Effector memory CD8-positive, alpha-beta T cell (primary cell): ENCODE data around the gene INPP5A.

Experiments
- ATAC-seq: fragments of 150-1000 bp; cut with Tn5 transposase; replicated peaks from 2 replicates; pipeline ENCODE4 v1.10.0; 2021; ENCODE audit warnings: mild to moderate bottlenecking, moderate library complexity
- DNase-seq, 3 experiments: peaks; one replicate each; pipeline ENCODE4 v3.0.0; 2021
- H3K27ac Mint-ChIP-seq, 2 donors: one replicate each; pipeline ENCODE4 v1.8.0; 2022; ENCODE audit warnings: mild to moderate bottlenecking in 2 of 2, mixed read lengths in 2 of 2, moderate library complexity in 2 of 2
- H3K27me3 Mint-ChIP-seq, 2 donors: one replicate each; pipeline ENCODE4 v1.8.0; 2022; ENCODE audit warnings: mixed read lengths in 2 of 2
- H3K36me3 Mint-ChIP-seq: one replicate; pipeline ENCODE4 v1.8.0; 2022; ENCODE audit warnings: mild to moderate bottlenecking, moderate library complexity, mixed read lengths; ENCODE audit not compliant: insufficient read depth
- H3K4me1 Mint-ChIP-seq, 2 donors: one replicate each; pipeline ENCODE4 v1.8.0; 2022; ENCODE audit warnings: low read depth in 2 of 2, mixed read lengths in 2 of 2
- H3K4me3 Mint-ChIP-seq, 2 donors: one replicate each; pipeline ENCODE4 v1.8.0; 2022; ENCODE audit warnings: mild to moderate bottlenecking in 2 of 2, mixed read lengths in 2 of 2, moderate library complexity in 2 of 2
- H3K9me3 Mint-ChIP-seq, 2 donors: one replicate each; pipeline ENCODE4 v1.8.0; 2022; ENCODE audit warnings: mixed read lengths in 2 of 2

INPP5A gene

DNA sequence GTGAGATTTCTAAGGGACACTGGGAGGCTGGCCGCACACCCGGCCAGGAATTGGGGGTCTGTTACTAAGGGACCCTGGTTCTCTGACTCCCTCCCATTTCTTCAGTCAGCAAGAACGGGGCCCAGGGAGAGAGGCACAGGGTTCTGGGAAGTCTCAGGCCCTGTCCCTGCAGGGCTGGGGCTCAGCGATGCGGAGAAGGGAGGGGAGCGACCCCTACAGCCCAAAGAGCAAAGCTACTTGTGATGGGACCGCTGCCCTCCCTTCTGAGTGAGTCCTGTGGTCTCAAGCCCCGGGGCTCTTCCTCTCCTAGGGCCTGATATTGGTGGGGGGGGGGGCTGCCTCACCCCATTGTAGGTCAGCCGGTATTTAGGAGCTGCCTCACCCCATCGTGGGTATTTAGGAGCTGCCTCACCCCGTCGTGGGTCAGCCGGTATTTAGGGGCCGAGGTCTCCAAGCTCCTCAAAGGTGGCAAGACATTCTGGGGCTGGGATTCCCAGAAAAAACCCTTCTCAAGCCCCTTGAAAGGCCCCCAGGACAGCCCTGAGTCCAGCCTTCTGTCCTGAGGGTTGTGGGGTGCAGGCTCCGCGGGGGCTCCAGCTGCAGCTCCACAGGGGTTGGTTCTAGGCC lies 265.2 kb downstream of the INPP5A start:
- Mint-ChIP-seq H3K4me3 (no peak overlapping the region), H3K27ac (no peak overlapping the region), H3K36me3 (no peaks in the 10 kb centered on the region), H3K4me1 (no peaks in the 10 kb centered on the region), H3K27me3 (peaks cover 0 to 8% of the 10 kb centered on the region in 2 donors), H3K9me3 (no peaks in the 10 kb centered on the region)
- DNase-seq: no peak
- no peak for ATAC-seq

- peaks cover 0 to 8% of the 10 kb centered on the region in 2 donors for H3K27me3 Mint-ChIP-seq
- no peak overlapping the region for H3K4me3 Mint-ChIP-seq
- no peak for ATAC-seq
- H3K27ac Mint-ChIP-seq: no peak overlapping the region
- H3K36me3 Mint-ChIP-seq: no peaks in the 10 kb centered on the region
- no peak for DNase-seq
- H3K9me3 Mint-ChIP-seq: no peaks in the 10 kb centered on the region
- H3K4me1 Mint-ChIP-seq: no peaks in the 10 kb centered on the region
Measured at GRCh38 chr10:132803416-132804210, 266.0 kb downstream of the INPP5A start.

DNA sequence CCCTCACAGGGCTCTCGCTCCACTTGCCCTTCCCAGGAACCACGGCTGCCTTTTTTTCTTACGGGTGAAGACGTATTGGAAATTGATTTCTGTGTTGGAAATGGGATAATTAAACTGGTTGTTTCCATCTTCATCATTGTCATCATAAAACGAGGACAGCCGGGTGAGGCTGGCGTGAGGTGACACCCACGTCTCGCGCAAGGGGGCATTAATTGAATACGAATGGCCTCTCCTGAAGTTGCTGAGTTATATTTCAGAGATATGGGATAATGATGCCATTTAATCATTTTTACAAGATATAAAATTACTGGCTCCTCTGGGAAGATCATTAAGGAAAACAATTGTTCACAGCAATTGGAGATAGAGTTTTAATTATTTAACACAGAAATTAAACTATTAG lies 266.7 kb downstream of the INPP5A start:
- H3K27ac Mint-ChIP-seq: no peak overlapping the region
- H3K4me1 Mint-ChIP-seq: no peaks in the 10 kb centered on the region
- DNase-seq (no peak), ATAC-seq (no peak)
- peaks cover 0 to 8% of the 10 kb centered on the region in 2 donors for H3K27me3 Mint-ChIP-seq
- H3K9me3 Mint-ChIP-seq: no peaks in the 10 kb centered on the region
- no peaks in the 10 kb centered on the region for H3K36me3 Mint-ChIP-seq
- H3K4me3 Mint-ChIP-seq: no peak overlapping the region

DNA sequence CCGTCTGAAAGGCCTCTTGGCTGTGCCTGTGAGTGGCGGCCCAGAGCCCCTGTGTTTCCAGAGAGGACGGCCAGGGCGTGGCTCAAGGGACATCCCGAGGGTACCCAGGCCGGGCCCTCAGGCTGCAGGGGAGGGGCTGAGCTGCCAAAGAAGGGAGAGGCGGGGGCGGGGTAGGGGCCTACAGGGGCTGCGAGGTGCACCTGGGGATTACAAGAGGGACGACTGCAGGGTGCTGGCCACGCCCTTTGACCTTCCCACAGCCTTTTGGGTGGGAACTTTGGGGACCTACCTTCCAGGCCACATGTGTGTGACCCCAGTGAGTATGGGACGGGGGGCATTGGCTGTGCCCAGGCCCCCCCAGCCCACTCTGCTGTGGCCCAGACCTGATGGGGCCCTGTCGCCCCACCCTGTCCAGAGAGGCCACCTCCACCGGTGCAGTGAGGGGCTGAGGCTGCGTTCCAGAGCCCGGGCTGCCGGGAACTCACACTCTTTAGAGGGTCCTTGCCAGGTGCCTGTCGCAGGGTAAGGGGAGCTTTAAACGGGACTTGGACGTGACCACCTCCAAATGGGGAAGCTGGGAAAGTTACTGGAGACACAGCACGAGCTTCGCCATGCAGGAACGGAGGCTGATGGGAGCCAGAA lies 267.3 kb downstream of the INPP5A start:
- no peak overlapping the region for H3K4me3 Mint-ChIP-seq
- H3K27ac Mint-ChIP-seq: no peak overlapping the region
- H3K4me1 Mint-ChIP-seq: no peaks in the 10 kb centered on the region
- H3K9me3 Mint-ChIP-seq: no peaks in the 10 kb centered on the region
- H3K36me3 Mint-ChIP-seq: no peaks in the 10 kb centered on the region
- DNase-seq (no peak), ATAC-seq (no peak)
- peaks cover 0 to 15% of the 10 kb centered on the region in 2 donors for H3K27me3 Mint-ChIP-seq

DNA sequence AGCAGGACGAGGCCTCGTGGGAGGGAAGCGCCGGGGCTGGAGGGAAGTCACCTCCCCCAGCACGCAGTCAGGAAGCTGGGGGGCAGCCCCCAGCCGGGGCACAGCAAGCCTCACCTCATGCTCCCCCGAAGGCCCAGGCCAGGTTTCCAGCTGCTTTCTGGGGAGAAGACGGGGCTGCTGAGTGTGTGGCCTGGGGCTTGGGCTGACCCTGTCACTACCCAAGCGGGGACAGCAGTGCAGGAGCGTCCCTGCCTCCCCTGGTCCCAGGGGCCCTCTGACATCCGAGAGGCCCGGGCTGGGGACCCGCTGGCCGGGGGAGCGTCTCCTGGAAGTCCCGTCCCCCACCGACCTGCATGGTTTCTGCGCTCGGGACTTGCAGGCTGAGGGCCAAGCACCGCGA lies 268.0 kb downstream of the INPP5A start:
- H3K4me1 Mint-ChIP-seq: no peaks in the 10 kb centered on the region
- H3K4me3 Mint-ChIP-seq: no peak overlapping the region
- H3K36me3 Mint-ChIP-seq: no peaks in the 10 kb centered on the region
- DNase-seq: no peak
- ATAC-seq: no peak
- H3K27me3 Mint-ChIP-seq: peaks cover 0 to 20% of the 10 kb centered on the region in 2 donors
- no peak overlapping the region for H3K27ac Mint-ChIP-seq
- H3K9me3 Mint-ChIP-seq: no peaks in the 10 kb centered on the region

DNA sequence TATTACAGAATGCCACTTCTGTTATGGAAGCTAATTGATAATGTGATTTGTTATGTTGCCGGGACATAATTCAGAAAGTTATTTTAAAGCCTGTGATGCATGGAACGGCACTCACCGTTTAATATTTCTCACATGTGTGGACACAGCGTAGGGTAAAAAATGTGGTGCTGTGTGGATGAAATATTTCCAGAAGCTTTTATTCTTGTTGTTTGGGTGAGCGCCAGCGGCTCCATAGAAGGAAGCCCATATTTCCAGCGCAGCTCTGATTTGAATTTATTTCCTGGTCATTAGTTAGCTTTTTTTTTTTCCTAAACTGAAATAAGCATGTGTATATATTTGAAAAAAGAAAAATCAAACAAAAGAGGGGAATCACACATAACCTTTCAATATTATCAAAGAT lies 268.5 kb downstream of the INPP5A start:
- no peak for ATAC-seq
- H3K4me1 Mint-ChIP-seq: no peaks in the 10 kb centered on the region
- H3K4me3 Mint-ChIP-seq: no peak overlapping the region
- no peaks in the 10 kb centered on the region for H3K36me3 Mint-ChIP-seq
- DNase-seq: no peak
- no peaks in the 10 kb centered on the region for H3K9me3 Mint-ChIP-seq
- peaks cover 0 to 20% of the 10 kb centered on the region in 2 donors for H3K27me3 Mint-ChIP-seq
- H3K27ac Mint-ChIP-seq: no peak overlapping the region

- Mint-ChIP-seq H3K27ac (no peak overlapping the region), H3K9me3 (no peaks in the 10 kb centered on the region)
- no peak for DNase-seq
Measured at GRCh38 chr10:132806561-132807003, 269.0 kb downstream of the INPP5A start.

GRCh38 chr10:132807621-132808049 lies 270.0 kb downstream of the INPP5A start:
- Mint-ChIP-seq H3K27me3 (peaks cover 0 to 20% of the 10 kb centered on the region in 2 donors), H3K27ac (no peak overlapping the region), H3K9me3 (no peaks in the 10 kb centered on the region), H3K4me3 (no peak overlapping the region), H3K4me1 (no peaks in the 10 kb centered on the region), H3K36me3 (peaks cover 3% of the 10 kb centered on the region)
- DNase-seq (no peak), ATAC-seq (no peak)

More at GRCh38 chr10:132806561-132807003, 269.0 kb downstream of the INPP5A start:
- Mint-ChIP-seq H3K4me1 (no peaks in the 10 kb centered on the region), H3K36me3 (peaks cover under 1% of the 10 kb centered on the region), H3K4me3 (no peak overlapping the region), H3K27me3 (peaks cover 0 to 20% of the 10 kb centered on the region in 2 donors)
- no peak for ATAC-seq

- H3K4me3 Mint-ChIP-seq: no peak overlapping the region
- no peak for ATAC-seq
- peaks cover 0 to 15% of the 10 kb centered on the region in 2 donors for H3K27me3 Mint-ChIP-seq
- peaks cover 3% of the 10 kb centered on the region for H3K36me3 Mint-ChIP-seq
- H3K27ac Mint-ChIP-seq: no peak overlapping the region
- DNase-seq: no peak
- no peaks in the 10 kb centered on the region for H3K9me3 Mint-ChIP-seq
- H3K4me1 Mint-ChIP-seq: no peaks in the 10 kb centered on the region
Measured at GRCh38 chr10:132808383-132809231, 271.0 kb downstream of the INPP5A start.

DNA sequence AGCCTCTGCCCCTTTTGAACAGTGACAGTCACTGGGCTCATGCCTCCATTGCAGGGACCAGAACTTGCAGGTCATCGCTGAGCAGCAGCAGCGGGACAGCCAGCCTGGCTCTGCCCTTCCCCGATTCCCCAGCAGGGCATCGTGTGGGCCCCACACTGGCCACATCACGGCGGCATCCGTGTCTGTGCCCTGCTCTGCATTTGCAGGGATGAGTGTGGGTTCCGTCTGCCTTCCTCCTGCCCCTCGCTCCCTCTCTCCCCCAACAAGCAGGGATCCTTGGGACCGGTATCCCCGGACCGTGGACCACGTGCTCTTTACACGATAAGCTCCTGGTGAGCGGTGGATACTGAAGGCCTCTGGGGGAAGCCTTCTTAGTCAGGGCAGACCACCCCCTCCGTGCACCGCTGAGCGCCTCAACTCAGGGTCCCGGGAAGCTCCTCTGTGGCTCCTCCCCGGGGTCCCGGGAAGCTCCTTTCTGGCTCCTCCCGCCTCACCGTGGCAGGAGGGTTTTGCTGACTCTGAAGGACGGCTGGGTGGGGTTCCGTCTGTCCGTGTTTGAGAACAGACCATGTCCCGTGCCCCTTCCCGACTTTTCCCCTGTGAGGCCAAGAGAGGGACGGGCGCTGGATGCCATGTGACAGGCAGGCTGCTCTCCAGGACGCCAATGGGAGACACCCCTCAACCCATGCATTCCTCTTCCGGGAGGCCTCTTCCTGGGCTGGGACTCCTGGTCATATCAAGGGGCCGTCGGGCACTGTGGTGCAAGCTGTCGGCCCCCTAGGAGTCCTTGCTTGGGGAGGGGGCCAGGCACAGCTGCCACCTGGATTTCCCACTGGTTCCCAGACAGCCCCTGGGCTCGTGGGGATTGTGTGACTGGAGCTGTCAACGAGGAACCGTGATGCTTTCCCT lies 271.9 kb downstream of the INPP5A start:
- DNase-seq: no peak
- Mint-ChIP-seq H3K4me1 (no peaks in the 10 kb centered on the region), H3K27me3 (peaks cover 0 to 11% of the 10 kb centered on the region in 2 donors), H3K4me3 (no peak overlapping the region), H3K9me3 (no peaks in the 10 kb centered on the region), H3K27ac (no peak overlapping the region), H3K36me3 (peaks cover 3% of the 10 kb centered on the region)
- ATAC-seq: no peak

DNA sequence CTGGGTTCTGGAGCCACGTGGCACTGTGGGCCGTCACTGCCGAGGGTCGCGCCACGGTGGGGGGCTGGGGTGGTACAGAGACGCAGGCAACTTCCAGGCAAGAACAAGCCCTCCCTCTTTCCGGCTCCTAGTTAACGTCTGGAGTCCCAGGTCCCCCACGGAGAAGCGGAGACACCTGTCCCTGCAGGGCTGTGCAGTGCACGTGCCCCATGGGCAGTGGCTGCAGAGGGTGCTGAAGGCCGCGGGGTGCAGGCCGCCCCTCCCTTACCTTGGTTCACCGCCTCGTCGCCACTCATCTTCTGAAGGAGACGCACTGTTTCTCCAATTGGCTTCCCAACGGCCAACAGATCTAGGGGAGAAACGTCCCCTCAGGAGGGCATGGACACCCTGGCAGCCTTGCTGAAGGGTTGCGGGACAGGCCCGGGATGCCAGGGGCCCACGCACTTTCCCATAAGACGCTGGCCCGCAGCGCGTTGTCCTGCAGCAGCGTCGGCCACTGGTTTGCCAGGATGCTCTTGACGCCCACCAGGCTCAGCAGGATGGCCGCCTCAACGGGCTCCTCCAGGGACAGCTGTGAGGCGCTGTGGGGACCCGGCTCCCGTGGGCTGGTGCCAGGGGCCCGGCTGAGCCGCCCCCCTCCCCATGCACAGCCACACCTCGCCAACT lies 272.7 kb downstream of the INPP5A start:
- H3K4me1 Mint-ChIP-seq: no peaks in the 10 kb centered on the region
- no peak for DNase-seq
- no peak for ATAC-seq
- no peak overlapping the region for H3K4me3 Mint-ChIP-seq
- peaks cover 3% of the 10 kb centered on the region for H3K36me3 Mint-ChIP-seq
- H3K27ac Mint-ChIP-seq: no peak overlapping the region
- no peaks in the 10 kb centered on the region for H3K9me3 Mint-ChIP-seq
- peaks cover under 1 to 13% of the 10 kb centered on the region in 2 donors for H3K27me3 Mint-ChIP-seq
